ENCODE results near the gene C1orf53. TPM values are rescaled to one million over a fixed set of nuclear protein-coding genes. Genes with fewer than 3 reads are reported as not detected.

The C1orf53 gene
- total and polyA plus RNA-seq, 9 of the 15 experiments (the other 6 are each of a cell fraction or from before 2014, with no cell fraction given): 0.31 to 3.2 (median 2.3) TPM

DNA sequence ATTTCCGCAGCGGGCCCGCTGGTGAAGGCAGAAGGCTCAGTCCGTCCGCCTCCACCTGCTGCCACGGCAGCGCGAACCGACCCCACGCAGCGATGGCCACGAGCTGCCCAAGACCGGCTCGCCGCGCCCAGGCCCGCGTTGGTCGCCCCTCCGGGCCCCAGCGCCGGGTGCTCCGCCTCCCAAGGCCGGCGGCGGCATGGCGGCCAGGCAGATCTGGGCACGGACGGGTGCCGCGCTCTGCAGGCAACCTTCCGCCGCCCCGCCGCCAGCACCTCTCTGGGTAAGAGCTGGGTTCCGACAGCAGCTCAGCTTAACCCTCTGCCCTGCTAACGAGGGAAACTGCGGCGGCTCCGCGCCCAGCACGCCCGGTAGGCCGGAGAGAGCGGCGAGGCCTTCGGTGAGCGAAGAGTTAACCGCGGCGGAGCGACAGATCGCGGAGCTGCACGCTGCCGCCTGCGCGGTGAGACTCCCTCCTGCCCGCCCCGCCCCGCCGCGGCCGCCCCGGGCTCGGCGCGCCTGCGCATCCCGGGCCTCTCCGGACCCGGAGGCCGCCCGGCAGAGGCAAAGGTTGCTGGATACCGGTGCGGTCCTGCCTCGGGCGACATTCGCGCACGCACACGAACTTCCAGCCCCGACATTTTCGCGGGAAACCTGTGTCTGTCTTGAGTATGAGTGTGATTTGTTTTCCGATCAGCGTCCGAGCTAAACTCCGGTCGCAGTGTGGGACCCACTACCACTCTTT, at the start of gene C1orf53 (continued):
- TF ChIP-seq EWSR1 (IDR thresholded peaks at IDR 0.05; ENCODE audit: borderline replicate concordance, low read depth, partially characterized antibody) (no peak), ZNF507 (tag; conservative IDR thresholded peaks at IDR 0.05) (no peak), JUNB (CRISPR knock-in tag; conservative IDR thresholded peaks at IDR 0.05) (no peak), KAT7 (CRISPR knock-in tag; IDR thresholded peaks at IDR 0.05; ENCODE audit: borderline replicate concordance) (peak; percentile 100), PHF8 (IDR thresholded peaks at IDR 0.05; ENCODE audit: borderline replicate concordance, low read length) (peak; percentile 100), E2F3 (CRISPR knock-in tag; IDR thresholded peaks at IDR 0.05) (peak; percentile 62), ZNF584 (CRISPR knock-in tag; IDR thresholded peaks at IDR 0.05; ENCODE audit: low read depth) (no peak), EGR1 (conservative IDR thresholded peaks at IDR 0.05) (no peak), ZZZ3 (IDR thresholded peaks at IDR 0.05) (no peak), NFATC3 (IDR thresholded peaks at IDR 0.05) (no peak), ZNF212 (CRISPR knock-in tag; IDR thresholded peaks at IDR 0.05) (0 out of 2 replicates have a peak, but pooled peaks have one; percentile 42)
- TF ChIP-seq, protein P1, sequence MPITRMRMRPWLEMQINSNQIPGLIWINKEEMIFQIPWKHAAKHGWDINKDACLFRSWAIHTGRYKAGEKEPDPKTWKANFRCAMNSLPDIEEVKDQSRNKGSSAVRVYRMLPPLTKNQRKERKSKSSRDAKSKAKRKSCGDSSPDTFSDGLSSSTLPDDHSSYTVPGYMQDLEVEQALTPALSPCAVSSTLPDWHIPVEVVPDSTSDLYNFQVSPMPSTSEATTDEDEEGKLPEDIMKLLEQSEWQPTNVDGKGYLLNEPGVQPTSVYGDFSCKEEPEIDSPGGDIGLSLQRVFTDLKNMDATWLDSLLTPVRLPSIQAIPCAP (CRISPR knock-in tag; IDR thresholded peaks at IDR 0.05; ENCODE audit: borderline replicate concordance): no peak; the same call in 1 of the 2 replicates
- TF ChIP-seq, protein P2, sequence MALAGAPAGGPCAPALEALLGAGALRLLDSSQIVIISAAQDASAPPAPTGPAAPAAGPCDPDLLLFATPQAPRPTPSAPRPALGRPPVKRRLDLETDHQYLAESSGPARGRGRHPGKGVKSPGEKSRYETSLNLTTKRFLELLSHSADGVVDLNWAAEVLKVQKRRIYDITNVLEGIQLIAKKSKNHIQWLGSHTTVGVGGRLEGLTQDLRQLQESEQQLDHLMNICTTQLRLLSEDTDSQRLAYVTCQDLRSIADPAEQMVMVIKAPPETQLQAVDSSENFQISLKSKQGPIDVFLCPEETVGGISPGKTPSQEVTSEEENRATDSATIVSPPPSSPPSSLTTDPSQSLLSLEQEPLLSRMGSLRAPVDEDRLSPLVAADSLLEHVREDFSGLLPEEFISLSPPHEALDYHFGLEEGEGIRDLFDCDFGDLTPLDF (CRISPR knock-in tag; IDR thresholded peaks at IDR 0.05): peak; percentile 88
- TF ChIP-seq, protein P3, sequence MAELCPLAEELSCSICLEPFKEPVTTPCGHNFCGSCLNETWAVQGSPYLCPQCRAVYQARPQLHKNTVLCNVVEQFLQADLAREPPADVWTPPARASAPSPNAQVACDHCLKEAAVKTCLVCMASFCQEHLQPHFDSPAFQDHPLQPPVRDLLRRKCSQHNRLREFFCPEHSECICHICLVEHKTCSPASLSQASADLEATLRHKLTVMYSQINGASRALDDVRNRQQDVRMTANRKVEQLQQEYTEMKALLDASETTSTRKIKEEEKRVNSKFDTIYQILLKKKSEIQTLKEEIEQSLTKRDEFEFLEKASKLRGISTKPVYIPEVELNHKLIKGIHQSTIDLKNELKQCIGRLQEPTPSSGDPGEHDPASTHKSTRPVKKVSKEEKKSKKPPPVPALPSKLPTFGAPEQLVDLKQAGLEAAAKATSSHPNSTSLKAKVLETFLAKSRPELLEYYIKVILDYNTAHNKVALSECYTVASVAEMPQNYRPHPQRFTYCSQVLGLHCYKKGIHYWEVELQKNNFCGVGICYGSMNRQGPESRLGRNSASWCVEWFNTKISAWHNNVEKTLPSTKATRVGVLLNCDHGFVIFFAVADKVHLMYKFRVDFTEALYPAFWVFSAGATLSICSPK (IDR thresholded peaks at IDR 0.05; ENCODE audit: borderline replicate concordance): no peak
- TF ChIP-seq, protein P4, sequence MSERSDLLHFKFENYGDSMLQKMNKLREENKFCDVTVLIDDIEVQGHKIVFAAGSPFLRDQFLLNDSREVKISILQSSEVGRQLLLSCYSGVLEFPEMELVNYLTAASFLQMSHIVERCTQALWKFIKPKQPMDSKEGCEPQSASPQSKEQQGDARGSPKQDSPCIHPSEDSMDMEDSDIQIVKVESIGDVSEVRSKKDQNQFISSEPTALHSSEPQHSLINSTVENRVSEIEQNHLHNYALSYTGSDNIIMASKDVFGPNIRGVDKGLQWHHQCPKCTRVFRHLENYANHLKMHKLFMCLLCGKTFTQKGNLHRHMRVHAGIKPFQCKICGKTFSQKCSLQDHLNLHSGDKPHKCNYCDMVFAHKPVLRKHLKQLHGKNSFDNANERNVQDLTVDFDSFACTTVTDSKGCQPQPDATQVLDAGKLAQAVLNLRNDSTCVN (CRISPR knock-in tag; IDR thresholded peaks at IDR 0.05): peak; percentile 73; the same call in 1 of the 2 replicates
- TF ChIP-seq, protein P5, sequence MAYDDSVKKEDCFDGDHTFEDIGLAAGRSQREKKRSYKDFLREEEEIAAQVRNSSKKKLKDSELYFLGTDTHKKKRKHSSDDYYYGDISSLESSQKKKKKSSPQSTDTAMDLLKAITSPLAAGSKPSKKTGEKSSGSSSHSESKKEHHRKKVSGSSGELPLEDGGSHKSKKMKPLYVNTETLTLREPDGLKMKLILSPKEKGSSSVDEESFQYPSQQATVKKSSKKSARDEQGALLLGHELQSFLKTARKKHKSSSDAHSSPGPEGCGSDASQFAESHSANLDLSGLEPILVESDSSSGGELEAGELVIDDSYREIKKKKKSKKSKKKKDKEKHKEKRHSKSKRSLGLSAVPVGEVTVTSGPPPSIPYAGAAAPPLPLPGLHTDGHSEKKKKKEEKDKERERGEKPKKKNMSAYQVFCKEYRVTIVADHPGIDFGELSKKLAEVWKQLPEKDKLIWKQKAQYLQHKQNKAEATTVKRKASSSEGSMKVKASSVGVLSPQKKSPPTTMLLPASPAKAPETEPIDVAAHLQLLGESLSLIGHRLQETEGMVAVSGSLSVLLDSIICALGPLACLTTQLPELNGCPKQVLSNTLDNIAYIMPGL (CRISPR knock-in tag; IDR thresholded peaks at IDR 0.05): peak; percentile 96
- TF ChIP-seq, protein P6, sequence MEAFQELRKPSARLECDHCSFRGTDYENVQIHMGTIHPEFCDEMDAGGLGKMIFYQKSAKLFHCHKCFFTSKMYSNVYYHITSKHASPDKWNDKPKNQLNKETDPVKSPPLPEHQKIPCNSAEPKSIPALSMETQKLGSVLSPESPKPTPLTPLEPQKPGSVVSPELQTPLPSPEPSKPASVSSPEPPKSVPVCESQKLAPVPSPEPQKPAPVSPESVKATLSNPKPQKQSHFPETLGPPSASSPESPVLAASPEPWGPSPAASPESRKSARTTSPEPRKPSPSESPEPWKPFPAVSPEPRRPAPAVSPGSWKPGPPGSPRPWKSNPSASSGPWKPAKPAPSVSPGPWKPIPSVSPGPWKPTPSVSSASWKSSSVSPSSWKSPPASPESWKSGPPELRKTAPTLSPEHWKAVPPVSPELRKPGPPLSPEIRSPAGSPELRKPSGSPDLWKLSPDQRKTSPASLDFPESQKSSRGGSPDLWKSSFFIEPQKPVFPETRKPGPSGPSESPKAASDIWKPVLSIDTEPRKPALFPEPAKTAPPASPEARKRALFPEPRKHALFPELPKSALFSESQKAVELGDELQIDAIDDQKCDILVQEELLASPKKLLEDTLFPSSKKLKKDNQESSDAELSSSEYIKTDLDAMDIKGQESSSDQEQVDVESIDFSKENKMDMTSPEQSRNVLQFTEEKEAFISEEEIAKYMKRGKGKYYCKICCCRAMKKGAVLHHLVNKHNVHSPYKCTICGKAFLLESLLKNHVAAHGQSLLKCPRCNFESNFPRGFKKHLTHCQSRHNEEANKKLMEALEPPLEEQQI (IDR thresholded peaks at IDR 0.05): no peak; the same call in 1 of the 2 replicates
